Transverse colon (tissue), 4 donors: ENCODE results near the gene MOCS3. TPM values are rescaled to one million over a fixed set of nuclear protein-coding genes. Genes with fewer than 3 reads are reported as not detected.

Experiments used
- DNase-seq: peaks from one replicate; pipeline ENCODE4 v3.0.0-alpha.2; 2019
- H3K27ac ChIP-seq, 4 donors: fragments of 200-600 bp; sonication (generic); 2 replicates each; pipeline ENCODE4 v1.5.1; 2016 to 2018; ENCODE audit warnings: inconsistent platforms in 4 of 4
- H3K27me3 ChIP-seq: fragments of 200-600 bp; sonication (generic); 2 replicates; pipeline ENCODE4 v1.5.1; 2017; ENCODE audit warnings: inconsistent platforms
- H3K36me3 ChIP-seq, 4 donors: fragments of 200-600 bp; sonication (generic); 2 replicates each; pipeline ENCODE4 v1.5.1; 2017 to 2019; ENCODE audit warnings: inconsistent platforms in 4 of 4
- H3K4me1 ChIP-seq, 4 donors: fragments of 200-600 bp; sonication (generic); 2 replicates each; pipeline ENCODE4 v1.5.1; 2017 to 2020; ENCODE audit warnings: inconsistent platforms in 4 of 4
- H3K4me3 ChIP-seq, 4 donors: fragments of 200-600 bp; sonication (generic); 1 replicate in 1 of 4; 2 replicates in 3 of 4; pipeline versions ENCODE4 v1.5.1 to v1.6.1; 2017 to 2019; ENCODE audit warnings: inconsistent platforms in 4 of 4
- H3K9me3 ChIP-seq, 2 donors: fragments of 200-600 bp; sonication (generic); 2 replicates each; pipeline ENCODE4 v1.5.1; 2017 to 2019; ENCODE audit warnings: inconsistent platforms in 2 of 2
- CTCF ChIP-seq, 5 experiments: fragments of 200-600 bp in 3 of 5; fragments of 450-650 bp in 2 of 5; sonication (generic) in 3 of 5; IDR thresholded peaks; 1 replicate in 2 of 5; 2 replicates in 3 of 5; pipeline ENCODE4 v1.5.1; 2016 to 2017; ENCODE audit warnings: antibody characterized with exemption in 5 of 5, inconsistent platforms in 3 of 5, mild to moderate bottlenecking in 2 of 5, moderate library complexity in 1 of 5
- EP300 ChIP-seq: sonication (generic); formaldehyde crosslinking; IDR thresholded peaks from one replicate; pipeline ENCODE4 v1.6.1; 2017; ENCODE audit warnings: antibody characterized with exemption, low read depth
- POLR2A ChIP-seq: fragments of 450-650 bp; IDR thresholded peaks from one replicate; pipeline ENCODE4 v1.6.1; 2016; ENCODE audit warnings: antibody characterized with exemption, mild to moderate bottlenecking, moderate library complexity
- POLR2AphosphoS5 ChIP-seq, 3 donors: sonication (generic); formaldehyde crosslinking; IDR thresholded peaks; one replicate each; pipeline ENCODE4 v1.6.1; 2016; ENCODE audit warnings: antibody characterized with exemption in 3 of 3
- whole genome bisulfite sequencing, 2 donors: methylation state at CpG; one replicate each; pipeline ENCODE4 v1.1.5; 2018; ENCODE audit warnings: low coverage in 1 of 2; 5-methylcytosine and 5-hydroxymethylcytosine counted together
- in situ Hi-C, 4 donors: fragments of 200-750 bp; cut with MboI; loops; one replicate each; pipeline versions ENCODE4 v1.15.0 to v1.15.1; 2017; ENCODE audit warnings: low sequenced_read_pairs in 3 of 4, low pct_ligation_motif_present in 1 of 4, low pct_unique_long_range_greater_than_20kb in 1 of 4
- intact Hi-C: fragments of 100-400 bp; cut with DNase I; formaldehyde crosslinking; loops from one replicate; pipeline ENCODE4 v1.15.1; 2023; ENCODE audit warnings: low total_unique reads
- total RNA-seq, 4 donors: library from RNA; depleted of rRNA; stranded (reverse); fragments of >200 nt; gene quantifications; one replicate each; pipeline ENCODE4 v1.1.0, GENCODE V29; 2016

MOCS3 gene
- total RNA-seq, 4 donors from 2014 or later = 3.7 to 10.7 (median 4.0) TPM

- no peak overlapping the region for H3K27ac ChIP-seq
- intact Hi-C loops = no loop called here
- H3K4me1 ChIP-seq = no peaks in the 10 kb centered on the region
- H3K36me3 ChIP-seq = no peaks in the 10 kb centered on the region
- in situ Hi-C loops = loop anchor here (10.0 to 25.0 kb wide), 4 partner anchors 312 to 644 kb away; no protein-coding TSS in a partner anchor
- peak; percentile 51 for DNase-seq
- peaks cover 10% of the 10 kb centered on the region for H3K27me3 ChIP-seq
- H3K9me3 ChIP-seq = no peaks in the 10 kb centered on the region
- H3K4me3 ChIP-seq = no peak overlapping the region
- 38% methylated on average over 13 of the region's 13 CpGs; no CpG with 5 or more reads in 1 of the 2 donors for WGBS, 2 donors
- TF ChIP-seq POLR2AphosphoS5 (IDR thresholded peaks at IDR 0.05) (no peak), CTCF (IDR thresholded peaks at IDR 0.05) (peak; percentile 51 to 90 (median 71))
These were observed 34.3 kb downstream of the MOCS3 start for GRCh38 chr20:50992733-50993457.

GRCh38 chr20:50993876-50994275 is 35.3 kb downstream of the MOCS3 start:
- H3K27me3 ChIP-seq = peaks cover 10% of the 10 kb centered on the region
- H3K4me3 ChIP-seq = no peak overlapping the region
- H3K4me1 ChIP-seq = no peaks in the 10 kb centered on the region
- TF ChIP-seq EP300 (no peak), POLR2AphosphoS5 (IDR thresholded peaks at IDR 0.05) (no peak), CTCF (IDR thresholded peaks at IDR 0.05) (no peak), POLR2A (no peak)
- in situ Hi-C loops = loop anchor here (10.0 to 25.0 kb wide), 4 partner anchors 311 to 643 kb away; no protein-coding TSS in a partner anchor
- WGBS, 2 donors = 93% methylated on average over 6 to 9 of the region's 9 CpGs
- no peaks in the 10 kb centered on the region for H3K9me3 ChIP-seq
- H3K36me3 ChIP-seq = no peaks in the 10 kb centered on the region
- intact Hi-C loops = no loop called here
- DNase-seq = no peak
- H3K27ac ChIP-seq = no peak overlapping the region

- no peak for TF ChIP-seq EP300
- TF ChIP-seq POLR2A = no peak
- no peak for TF ChIP-seq POLR2AphosphoS5 (IDR thresholded peaks at IDR 0.05)
- no peak for TF ChIP-seq CTCF (IDR thresholded peaks at IDR 0.05)
- in situ Hi-C loops (loop anchor here (10.0 to 25.0 kb wide), 4 partner anchors 309 to 642 kb away; no protein-coding TSS in a partner anchor), intact Hi-C loops (no loop called here)
- Histone ChIP-seq H3K36me3 (no peaks in the 10 kb centered on the region), H3K9me3 (no peaks in the 10 kb centered on the region), H3K27ac (no peak overlapping the region), H3K27me3 (peaks cover 10% of the 10 kb centered on the region), H3K4me3 (no peak overlapping the region), H3K4me1 (no peaks in the 10 kb centered on the region)
- no peak for DNase-seq
- 84 to 86% methylated on average over 2 to 5 of the region's 5 CpGs for WGBS, 2 donors
These were observed 36.9 kb downstream of the MOCS3 start for GRCh38 chr20:50995506-50995905.

GRCh38 chr20:50996901-50997865 is 38.6 kb downstream of the MOCS3 start:
- TF ChIP-seq POLR2A (no peak), CTCF (IDR thresholded peaks at IDR 0.05) (no peak), EP300 (no peak), POLR2AphosphoS5 (IDR thresholded peaks at IDR 0.05) (no peak)
- Histone ChIP-seq H3K27ac (no peak overlapping the region), H3K4me3 (no peak overlapping the region), H3K4me1 (no peaks in the 10 kb centered on the region), H3K27me3 (peaks cover 10% of the 10 kb centered on the region), H3K36me3 (no peaks in the 10 kb centered on the region), H3K9me3 (no peaks in the 10 kb centered on the region)
- WGBS, 2 donors = 55 to 62% methylated on average over 2 to 10 of the region's 10 CpGs
- intact Hi-C loops (no loop called here), in situ Hi-C loops (loop anchor here (10.0 to 25.0 kb wide), 4 partner anchors 308 to 640 kb away; no protein-coding TSS in a partner anchor)
- DNase-seq = no peak
